ENCODE data around the gene AADACL4.

- TF ChIP-seq CTCF (IDR thresholded peaks at IDR 0.05) (no peak), SIN3A (IDR thresholded peaks at IDR 0.05; ENCODE audit: borderline replicate concordance, insufficient read depth, low read depth, low read length) (no peak)
Measured at GRCh38 chr1:12643785-12644184, at the start of gene AADACL4.

All from Panc1 (cell line).